Parathyroid adenoma (tissue), 2 donors: Measurements from ENCODE around the gene MAGEF1.

Source experiments
- H2AFZ ChIP-seq: fragments of 300-600 bp; sonication (generic); one replicate; pipeline ENCODE4 v1.7.0; 2017; ENCODE audit warnings: antibody characterized with exemption, mild to moderate bottlenecking
- H3K27ac ChIP-seq: fragments of 300-600 bp; sonication (generic); one replicate; pipeline ENCODE4 v1.7.0; 2017
- H3K27me3 ChIP-seq: fragments of 300-600 bp; sonication (generic); one replicate; pipeline ENCODE4 v1.7.0; 2017; ENCODE audit warnings: low read length; ENCODE audit not compliant: control insufficient read depth, insufficient read depth
- H3K36me3 ChIP-seq: fragments of 300-600 bp; sonication (generic); one replicate; pipeline ENCODE4 v1.7.0; 2017; ENCODE audit warnings: low read length; ENCODE audit not compliant: control insufficient read depth, insufficient read depth
- H3K4me1 ChIP-seq: fragments of 300-600 bp; sonication (generic); one replicate; pipeline ENCODE4 v1.7.0; 2017; ENCODE audit warnings: control low read depth
- H3K4me2 ChIP-seq: fragments of 300-600 bp; sonication (generic); one replicate; pipeline ENCODE4 v1.7.0; 2017; ENCODE audit warnings: low read length
- H3K4me3 ChIP-seq: fragments of 300-600 bp; sonication (generic); one replicate; pipeline ENCODE4 v1.7.0; 2017; ENCODE audit warnings: low read depth, low read length
- H3K79me2 ChIP-seq: fragments of 300-600 bp; sonication (generic); one replicate; pipeline ENCODE4 v1.7.0; 2017; ENCODE audit warnings: control low read depth
- H3K9ac ChIP-seq: fragments of 300-600 bp; sonication (generic); one replicate; pipeline ENCODE4 v1.7.0; 2017; ENCODE audit warnings: mild to moderate bottlenecking
- H3K9me3 ChIP-seq: fragments of 300-600 bp; sonication (generic); one replicate; pipeline ENCODE4 v1.7.0; 2017; ENCODE audit warnings: low read length; ENCODE audit not compliant: control insufficient read depth
- CTCF ChIP-seq: fragments of 300-600 bp; sonication (generic); IDR thresholded peaks from one replicate; pipeline ENCODE4 v1.7.0; 2017; ENCODE audit warnings: antibody characterized with exemption, mild to moderate bottlenecking
- donor health status: primary hyperparathyroidism.

Gene MAGEF1

GRCh38 chr3:184726497-184726896, 14.6 kb upstream of the MAGEF1 start:
- Histone ChIP-seq H3K9me3 (no peaks in the 10 kb centered on the region), H2AFZ (no peak overlapping the region), H3K9ac (no peak overlapping the region), H3K27ac (no peak overlapping the region), H3K4me2 (no peak overlapping the region), H3K4me3 (no peak overlapping the region), H3K4me1 (no peaks in the 10 kb centered on the region), H3K36me3 (no peaks in the 10 kb centered on the region), H3K27me3 (no peaks in the 10 kb centered on the region), H3K79me2 (no peaks in the 10 kb centered on the region)
- TF ChIP-seq CTCF, result no peak

- Histone ChIP-seq H3K79me2 (no peaks in the 10 kb centered on the region), H3K4me3 (no peak overlapping the region), H3K9me3 (no peaks in the 10 kb centered on the region), H2AFZ (no peak overlapping the region), H3K27ac (no peak overlapping the region), H3K36me3 (no peaks in the 10 kb centered on the region), H3K4me2 (no peak overlapping the region), H3K4me1 (no peaks in the 10 kb centered on the region), H3K9ac (no peak overlapping the region), H3K27me3 (no peaks in the 10 kb centered on the region)
- TF ChIP-seq CTCF, result no peak
Observed at GRCh38 chr3:184725176-184725719, 13.4 kb upstream of the MAGEF1 start.

GRCh38 chr3:184724699-184725098, 12.8 kb upstream of the MAGEF1 start:
- Histone ChIP-seq H3K27me3 (no peaks in the 10 kb centered on the region), H3K36me3 (no peaks in the 10 kb centered on the region), H3K4me1 (no peaks in the 10 kb centered on the region), H3K27ac (no peak overlapping the region), H3K4me3 (no peak overlapping the region), H3K9me3 (no peaks in the 10 kb centered on the region), H3K9ac (no peak overlapping the region), H2AFZ (no peak overlapping the region), H3K4me2 (no peak overlapping the region), H3K79me2 (no peaks in the 10 kb centered on the region)
- TF ChIP-seq CTCF, result no peak

GRCh38 chr3:184719709-184720108, 7.8 kb upstream of the MAGEF1 start:
- Histone ChIP-seq H3K79me2 (no peaks in the 10 kb centered on the region), H3K27me3 (no peaks in the 10 kb centered on the region), H3K4me3 (no peak overlapping the region), H3K4me2 (no peak overlapping the region), H3K4me1 (no peaks in the 10 kb centered on the region), H3K9ac (no peak overlapping the region), H3K9me3 (no peaks in the 10 kb centered on the region), H3K27ac (no peak overlapping the region), H2AFZ (no peak overlapping the region), H3K36me3 (no peaks in the 10 kb centered on the region)
- no peak for TF ChIP-seq CTCF

- no peak overlapping the region for H3K27ac ChIP-seq
- no peak for TF ChIP-seq CTCF
- H3K9ac ChIP-seq, result no peak overlapping the region
- H3K4me3 ChIP-seq, result no peak overlapping the region
- H3K79me2 ChIP-seq, result no peaks in the 10 kb centered on the region
- H3K36me3 ChIP-seq, result no peaks in the 10 kb centered on the region
- no peaks in the 10 kb centered on the region for H3K4me1 ChIP-seq
- H3K27me3 ChIP-seq, result no peaks in the 10 kb centered on the region
- H3K4me2 ChIP-seq, result no peak overlapping the region
- H3K9me3 ChIP-seq, result no peaks in the 10 kb centered on the region
- H2AFZ ChIP-seq, result no peak overlapping the region
Observed at GRCh38 chr3:184718431-184718830, 6.6 kb upstream of the MAGEF1 start.
